ENCODE data around the gene RBP3.

DNA sequence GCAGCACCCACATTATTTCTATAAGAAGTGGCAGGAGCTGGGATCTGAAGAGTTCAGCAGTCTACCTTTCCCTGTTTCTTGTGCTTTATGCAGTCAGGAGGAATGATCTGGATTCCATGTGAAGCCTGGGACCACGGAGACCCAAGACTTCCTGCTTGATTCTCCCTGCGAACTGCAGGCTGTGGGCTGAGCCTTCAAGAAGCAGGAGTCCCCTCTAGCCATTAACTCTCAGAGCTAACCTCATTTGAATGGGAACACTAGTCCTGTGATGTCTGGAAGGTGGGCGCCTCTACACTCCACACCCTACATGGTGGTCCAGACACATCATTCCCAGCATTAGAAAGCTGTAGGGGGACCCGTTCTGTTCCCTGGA lies 874 bp upstream of the RBP3 start:
- TF ChIP-seq GATA3 (IDR thresholded peaks at IDR 0.05; ENCODE audit: low read depth, low read length) (no peak), GATA2 (IDR thresholded peaks at IDR 0.05; ENCODE audit: low read depth, low read length) (no peak)
